ENCODE data around the gene FAM221B.

FAM221B gene

GRCh38 chr9:35814841-35815543 is 13.5 kb downstream of the FAM221B start, which contains the start of gene HINT2:
HINT2 (minus strand) TSS chr9:35815042; CDS start chr9:35814979, 63 bp downstream.
- DNase-seq, result peak; percentile 97

- DNase-seq, result peak; percentile 86
These were observed 14.3 kb downstream of the FAM221B start for GRCh38 chr9:35814106-35814840.

GRCh38 chr9:35813434-35814105 is 15.0 kb downstream of the FAM221B start:
- no peak for DNase-seq

- peak; percentile 97 for DNase-seq
These were observed 16.4 kb downstream of the FAM221B start, which contains the start of gene SPAG8 for GRCh38 chr9:35812025-35812602. SPAG8 (minus strand) TSS chr9:35812262; CDS start chr9:35812147, 115 bp downstream.

- DNase-seq, result peak; percentile 43
These were observed 17.0 kb downstream of the FAM221B start for GRCh38 chr9:35811381-35812024.

- DNase-seq, result no peak
These were observed 18.4 kb downstream of the FAM221B start for GRCh38 chr9:35810122-35810521.

- no peak for DNase-seq
These were observed 20.1 kb downstream of the FAM221B start for GRCh38 chr9:35808433-35808832.

- DNase-seq, result no peak
These were observed 22.4 kb downstream of the FAM221B start for GRCh38 chr9:35806101-35806500.

GRCh38 chr9:35801328-35802128 is 27.0 kb downstream of the FAM221B start:
- no peak for DNase-seq

- no peak for DNase-seq
These were observed 28.0 kb downstream of the FAM221B start for GRCh38 chr9:35800530-35800929.

- no peak for DNase-seq
These were observed 29.7 kb downstream of the FAM221B start for GRCh38 chr9:35798658-35799374.

GRCh38 chr9:35797311-35798109 is 31.0 kb downstream of the FAM221B start:
- no peak for DNase-seq

GRCh38 chr9:35795695-35796094 is 32.8 kb downstream of the FAM221B start:
- no peak for DNase-seq

GRCh38 chr9:35793461-35793860 is 35.1 kb downstream of the FAM221B start:
- DNase-seq, result no peak

- DNase-seq, result no peak
These were observed 35.7 kb downstream of the FAM221B start for GRCh38 chr9:35792826-35793225.

GRCh38 chr9:35792024-35792813 is 36.3 kb downstream of the FAM221B start:
- no peak for DNase-seq

- DNase-seq, result peak; percentile 68
These were observed 37.1 kb downstream of the FAM221B start, which contains the start of gene NPR2 for GRCh38 chr9:35791297-35791921. NPR2 (plus strand) TSS chr9:35791591; CDS start chr9:35792409, 818 bp downstream.

Measured in femur (tissue), 1 donor.